Transverse colon (tissue), 4 donors: ENCODE results near the gene LDAF1. TPM values are rescaled to one million over a fixed set of nuclear protein-coding genes. Genes with fewer than 3 reads are reported as not detected.
A peak's percentile ranks its signal among the peaks of the same experiment; 100 is the strongest.

Experiments
- DNase-seq: peaks from one replicate; pipeline ENCODE4 v3.0.0-alpha.2; 2019
- H3K27ac ChIP-seq, 4 donors: fragments of 200-600 bp; sonication (generic); 2 replicates each; pipeline ENCODE4 v1.5.1; 2016 to 2018; ENCODE audit warnings: inconsistent platforms in 4 of 4
- H3K27me3 ChIP-seq: fragments of 200-600 bp; sonication (generic); 2 replicates; pipeline ENCODE4 v1.5.1; 2017; ENCODE audit warnings: inconsistent platforms
- H3K36me3 ChIP-seq, 4 donors: fragments of 200-600 bp; sonication (generic); 2 replicates each; pipeline ENCODE4 v1.5.1; 2017 to 2019; ENCODE audit warnings: inconsistent platforms in 4 of 4
- H3K4me1 ChIP-seq, 4 donors: fragments of 200-600 bp; sonication (generic); 2 replicates each; pipeline ENCODE4 v1.5.1; 2017 to 2020; ENCODE audit warnings: inconsistent platforms in 4 of 4
- H3K4me3 ChIP-seq, 4 donors: fragments of 200-600 bp; sonication (generic); 1 replicate in 1 of 4; 2 replicates in 3 of 4; pipeline versions ENCODE4 v1.5.1 to v1.6.1; 2017 to 2019; ENCODE audit warnings: inconsistent platforms in 4 of 4
- H3K9me3 ChIP-seq, 2 donors: fragments of 200-600 bp; sonication (generic); 2 replicates each; pipeline ENCODE4 v1.5.1; 2017 to 2019; ENCODE audit warnings: inconsistent platforms in 2 of 2
- CTCF ChIP-seq, 5 experiments: fragments of 200-600 bp in 3 of 5; fragments of 450-650 bp in 2 of 5; sonication (generic) in 3 of 5; IDR thresholded peaks; 1 replicate in 2 of 5; 2 replicates in 3 of 5; pipeline ENCODE4 v1.5.1; 2016 to 2017; ENCODE audit warnings: antibody characterized with exemption in 5 of 5, inconsistent platforms in 3 of 5, mild to moderate bottlenecking in 2 of 5, moderate library complexity in 1 of 5
- EP300 ChIP-seq: sonication (generic); formaldehyde crosslinking; IDR thresholded peaks from one replicate; pipeline ENCODE4 v1.6.1; 2017; ENCODE audit warnings: antibody characterized with exemption, low read depth
- POLR2A ChIP-seq: fragments of 450-650 bp; IDR thresholded peaks from one replicate; pipeline ENCODE4 v1.6.1; 2016; ENCODE audit warnings: antibody characterized with exemption, mild to moderate bottlenecking, moderate library complexity
- POLR2AphosphoS5 ChIP-seq, 3 donors: sonication (generic); formaldehyde crosslinking; IDR thresholded peaks; one replicate each; pipeline ENCODE4 v1.6.1; 2016; ENCODE audit warnings: antibody characterized with exemption in 3 of 3
- WGBS, 2 donors: methylation state at CpG; one replicate each; pipeline ENCODE4 v1.1.5; 2018; ENCODE audit warnings: low coverage in 1 of 2; 5-methylcytosine and 5-hydroxymethylcytosine counted together
- in situ Hi-C, 4 donors: fragments of 200-750 bp; cut with MboI; loops; one replicate each; pipeline versions ENCODE4 v1.15.0 to v1.15.1; 2017; ENCODE audit warnings: low sequenced_read_pairs in 3 of 4, low pct_ligation_motif_present in 1 of 4, low pct_unique_long_range_greater_than_20kb in 1 of 4
- intact Hi-C: fragments of 100-400 bp; cut with DNase I; formaldehyde crosslinking; loops from one replicate; pipeline ENCODE4 v1.15.1; 2023; ENCODE audit warnings: low total_unique reads
- total RNA-seq, 4 donors: library from RNA; depleted of rRNA; stranded (reverse); fragments of >200 nt; gene quantifications; one replicate each; pipeline ENCODE4 v1.1.0, GENCODE V29; 2016

The LDAF1 gene
- total RNA-seq, 4 donors from 2014 or later, result 23.6 to 71.0 (median 59.3) TPM

DNA sequence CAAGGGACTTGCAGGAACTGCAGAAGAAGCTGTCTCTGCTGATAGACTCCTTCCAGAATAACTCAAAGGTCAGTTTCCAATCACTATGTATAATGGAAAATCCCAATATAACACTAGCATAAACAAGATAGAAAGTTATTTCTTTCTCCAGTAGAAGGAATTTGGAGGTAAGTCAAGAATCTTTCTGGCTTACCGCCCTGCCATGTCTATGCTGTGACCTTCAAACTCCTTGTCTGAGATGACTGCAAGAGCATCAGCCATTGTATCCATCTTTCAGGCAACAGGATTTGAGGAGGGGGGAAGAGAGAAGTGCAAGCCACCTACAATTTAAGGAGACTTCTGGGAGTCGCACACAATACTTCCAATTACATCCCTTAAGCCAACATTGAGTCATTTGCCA lies 2.7 kb downstream of the LDAF1 start:
- DNase-seq, result no peak
- no peak overlapping the region for H3K4me3 ChIP-seq
- no peaks in the 10 kb centered on the region for H3K27me3 ChIP-seq
- TF ChIP-seq POLR2AphosphoS5 (IDR thresholded peaks at IDR 0.05), result no peak
- no peak for TF ChIP-seq EP300
- no peak for TF ChIP-seq POLR2A
- no peak for TF ChIP-seq CTCF (IDR thresholded peaks at IDR 0.05)
- peak overlapping the region; percentile 3 to 92 (median 74) for H3K27ac ChIP-seq
- peaks cover 0 to 5% (median 3%) of the 10 kb centered on the region in 4 donors for H3K36me3 ChIP-seq
- intact Hi-C loops (no loop called here), in situ Hi-C loops (no loop called here)
- WGBS, 2 donors, result 83 to 85% methylated on average over 2 of the region's 2 CpGs
- peaks cover 14 to 53% (median 41%) of the 10 kb centered on the region in 4 donors for H3K4me1 ChIP-seq
- H3K9me3 ChIP-seq, result no peaks in the 10 kb centered on the region

- WGBS, 2 donors, result 44 to 50% methylated on average over 6 to 7 of the region's 7 CpGs
- Histone ChIP-seq H3K27ac (peak overlapping the region; percentile 18 to 92 (median 66)), H3K36me3 (peaks cover 0 to 9% (median 4%) of the 10 kb centered on the region in 4 donors), H3K4me1 (peaks cover 14 to 43% (median 33%) of the 10 kb centered on the region in 4 donors), H3K4me3 (no peak overlapping the region), H3K9me3 (no peaks in the 10 kb centered on the region), H3K27me3 (no peaks in the 10 kb centered on the region)
- TF ChIP-seq POLR2A (no peak), CTCF (IDR thresholded peaks at IDR 0.05) (no peak), POLR2AphosphoS5 (IDR thresholded peaks at IDR 0.05) (no peak), EP300 (no peak)
- in situ Hi-C loops, result no loop called here
- no peak for DNase-seq
- intact Hi-C loops, result no loop called here
These were observed 4.2 kb downstream of the LDAF1 start for GRCh38 chr16:21162661-21163151.

- intact Hi-C loops (no loop called here), in situ Hi-C loops (no loop called here)
- WGBS, 2 donors, result 69 to 86% methylated on average over 4 of the region's 4 CpGs
- no peak for DNase-seq
- no peaks in the 10 kb centered on the region for H3K27me3 ChIP-seq
- peaks cover 14 to 37% (median 27%) of the 10 kb centered on the region in 4 donors for H3K4me1 ChIP-seq
- H3K27ac ChIP-seq, result peak overlapping the region; percentile 18 to 92 (median 66)
- TF ChIP-seq POLR2AphosphoS5 (IDR thresholded peaks at IDR 0.05) (no peak), EP300 (no peak), POLR2A (no peak), CTCF (IDR thresholded peaks at IDR 0.05) (no peak)
- no peak overlapping the region for H3K4me3 ChIP-seq
- H3K9me3 ChIP-seq, result no peaks in the 10 kb centered on the region
- peaks cover 0 to 9% (median 4%) of the 10 kb centered on the region in 4 donors for H3K36me3 ChIP-seq
These were observed 5.1 kb downstream of the LDAF1 start for GRCh38 chr16:21163576-21163975.

DNA sequence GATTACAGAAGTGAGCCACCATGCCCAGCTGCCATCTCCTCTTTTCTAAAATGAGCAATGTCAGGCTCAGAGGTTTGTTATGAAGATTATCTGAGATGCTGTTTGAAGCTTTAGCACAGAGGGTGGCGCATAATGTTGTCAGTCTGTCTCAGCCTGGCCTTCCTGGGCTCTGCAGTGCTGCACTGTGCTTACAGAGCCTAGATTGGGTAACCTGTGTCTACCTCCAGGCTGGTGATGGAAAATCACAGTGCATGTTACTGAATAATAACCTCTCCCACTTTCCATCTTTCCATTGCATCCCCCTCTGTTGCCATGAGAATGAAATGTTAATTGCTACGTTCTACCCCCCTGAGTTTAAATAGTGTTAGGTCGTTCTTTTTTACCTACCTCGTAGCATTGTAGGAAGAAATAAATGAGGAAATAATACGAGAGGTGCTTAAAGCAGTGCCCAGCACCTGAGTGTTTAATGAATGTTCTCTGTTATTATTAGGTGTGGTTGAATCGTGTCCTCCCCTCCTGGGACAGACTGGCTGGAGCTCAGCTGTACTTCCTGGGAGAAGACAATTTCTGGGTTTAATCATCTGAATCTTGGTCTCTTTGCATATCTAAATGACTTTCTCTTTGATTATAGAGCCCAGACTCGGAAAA lies 6.2 kb downstream of the LDAF1 start:
- intact Hi-C loops (no loop called here), in situ Hi-C loops (no loop called here)
- no peaks in the 10 kb centered on the region for H3K9me3 ChIP-seq
- H3K4me3 ChIP-seq, result no peak overlapping the region
- no peak for DNase-seq
- no peak for TF ChIP-seq EP300
- TF ChIP-seq POLR2AphosphoS5 (IDR thresholded peaks at IDR 0.05), result no peak
- TF ChIP-seq CTCF (IDR thresholded peaks at IDR 0.05), result no peak
- TF ChIP-seq POLR2A, result no peak
- peaks cover 0 to 9% (median 4%) of the 10 kb centered on the region in 4 donors for H3K36me3 ChIP-seq
- 82 to 96% methylated on average over 5 to 7 of the region's 7 CpGs for WGBS, 2 donors
- H3K27ac ChIP-seq, result no peak overlapping the region
- H3K27me3 ChIP-seq, result no peaks in the 10 kb centered on the region
- peaks cover 14 to 36% (median 24%) of the 10 kb centered on the region in 4 donors for H3K4me1 ChIP-seq
